Upper lobe of left lung (tissue), 4 donors: ENCODE measurements around the gene CST6.

Experiments
- EP300 ChIP-seq, 4 donors: sonication (generic); formaldehyde crosslinking; IDR thresholded peaks; one replicate each; pipeline ENCODE4 v1.5.1; 2017; ENCODE audit warnings: antibody characterized with exemption in 4 of 4, control low read depth in 2 of 4
- POLR2A ChIP-seq, 4 donors: fragments of 450-650 bp; IDR thresholded peaks; one replicate each; pipeline ENCODE4 v1.5.1; 2016 to 2017; ENCODE audit warnings: antibody characterized with exemption in 4 of 4, mild to moderate bottlenecking in 2 of 4
- POLR2AphosphoS5 ChIP-seq, 2 donors: sonication (generic); formaldehyde crosslinking; IDR thresholded peaks; one replicate each; pipeline ENCODE4 v1.5.1; 2017; ENCODE audit warnings: antibody characterized with exemption in 2 of 2
- TF ChIP-seq, protein P1 (sequence below), 6 experiments: fragments of 450-650 bp in 4 of 6; fragments of 200-600 bp in 2 of 6; sonication (generic) in 2 of 6; IDR thresholded peaks; one replicate each; pipeline ENCODE4 v1.5.1; 2016 to 2019; ENCODE audit warnings: antibody characterized with exemption in 6 of 6

DNA sequence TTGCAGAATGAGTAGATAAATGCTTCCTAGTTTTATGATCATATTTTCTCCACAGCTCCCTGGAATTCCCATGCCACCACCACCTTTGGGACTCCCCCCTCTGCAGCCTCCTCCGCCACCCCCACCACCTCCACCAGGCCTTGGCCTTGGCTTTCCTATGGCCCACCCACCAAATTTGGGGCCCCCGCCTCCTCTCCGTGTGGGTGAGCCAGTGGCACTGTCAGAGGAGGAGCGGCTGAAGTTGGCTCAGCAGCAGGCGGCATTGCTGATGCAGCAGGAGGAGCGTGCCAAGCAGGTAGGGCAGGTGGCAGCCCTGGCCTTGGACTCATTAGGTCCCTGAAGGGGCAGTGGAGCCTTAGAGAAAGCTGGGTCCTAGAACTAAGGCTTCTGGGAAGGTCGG is 43.2 kb downstream of the CST6 start:
- TF ChIP-seq POLR2AphosphoS5 (IDR thresholded peaks at IDR 0.05) (no peak), POLR2A (IDR thresholded peaks at IDR 0.05) (no peak), EP300 (IDR thresholded peaks at IDR 0.05) (no peak)
- TF ChIP-seq, protein P1, sequence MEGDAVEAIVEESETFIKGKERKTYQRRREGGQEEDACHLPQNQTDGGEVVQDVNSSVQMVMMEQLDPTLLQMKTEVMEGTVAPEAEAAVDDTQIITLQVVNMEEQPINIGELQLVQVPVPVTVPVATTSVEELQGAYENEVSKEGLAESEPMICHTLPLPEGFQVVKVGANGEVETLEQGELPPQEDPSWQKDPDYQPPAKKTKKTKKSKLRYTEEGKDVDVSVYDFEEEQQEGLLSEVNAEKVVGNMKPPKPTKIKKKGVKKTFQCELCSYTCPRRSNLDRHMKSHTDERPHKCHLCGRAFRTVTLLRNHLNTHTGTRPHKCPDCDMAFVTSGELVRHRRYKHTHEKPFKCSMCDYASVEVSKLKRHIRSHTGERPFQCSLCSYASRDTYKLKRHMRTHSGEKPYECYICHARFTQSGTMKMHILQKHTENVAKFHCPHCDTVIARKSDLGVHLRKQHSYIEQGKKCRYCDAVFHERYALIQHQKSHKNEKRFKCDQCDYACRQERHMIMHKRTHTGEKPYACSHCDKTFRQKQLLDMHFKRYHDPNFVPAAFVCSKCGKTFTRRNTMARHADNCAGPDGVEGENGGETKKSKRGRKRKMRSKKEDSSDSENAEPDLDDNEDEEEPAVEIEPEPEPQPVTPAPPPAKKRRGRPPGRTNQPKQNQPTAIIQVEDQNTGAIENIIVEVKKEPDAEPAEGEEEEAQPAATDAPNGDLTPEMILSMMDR (IDR thresholded peaks at IDR 0.05): no peak
